H9 (cell line): Measurements from ENCODE around the gene SLC4A3. TPM values are rescaled to one million over a fixed set of nuclear protein-coding genes. Genes with fewer than 3 reads are reported as not detected.
A peak's percentile ranks its signal among the peaks of the same experiment; 100 is the strongest.

Experiments used
- DNase-seq: peaks from one replicate; pipeline ENCODE4 v3.0.0-alpha.2; 2017
- H2AFZ ChIP-seq: one replicate; pipeline ENCODE4 v1.6.1; 2013; ENCODE audit warnings: mild to moderate bottlenecking, low read length, control low read depth, moderate library complexity
- H2AK5ac ChIP-seq: 2 replicates; pipeline ENCODE4 v1.6.1; 2013; ENCODE audit warnings: low read length, control low read depth, mixed read lengths; ENCODE audit not compliant: insufficient read length
- H2BK120ac ChIP-seq: one replicate; pipeline ENCODE4 v1.6.1; 2013; ENCODE audit warnings: low read depth, mild to moderate bottlenecking, low read length, control low read depth, inconsistent platforms; ENCODE audit not compliant: poor library complexity, severe bottlenecking
- H2BK12ac ChIP-seq: 2 replicates; pipeline ENCODE4 v1.6.1; 2013; ENCODE audit warnings: low read length, control low read depth, mixed read lengths, low read depth; ENCODE audit not compliant: insufficient read length
- H2BK15ac ChIP-seq: 2 replicates; pipeline ENCODE4 v1.6.1; 2013; ENCODE audit warnings: low read depth, low read length, control low read depth
- H2BK20ac ChIP-seq: one replicate; pipeline ENCODE4 v1.6.1; 2013; ENCODE audit warnings: low read depth, mild to moderate bottlenecking, low read length, control low read depth, inconsistent platforms; ENCODE audit not compliant: poor library complexity, severe bottlenecking
- H2BK5ac ChIP-seq: 2 replicates; pipeline ENCODE4 v1.6.1; 2013; ENCODE audit warnings: low read length, control low read depth, mixed read lengths; ENCODE audit not compliant: insufficient read length
- H3K14ac ChIP-seq: 2 replicates; pipeline ENCODE4 v1.6.1; 2013; ENCODE audit warnings: low read length, control low read depth; ENCODE audit not compliant: insufficient read depth
- H3K18ac ChIP-seq: 2 replicates; pipeline ENCODE4 v1.6.1; 2013; ENCODE audit warnings: low read depth, mild to moderate bottlenecking, mixed read lengths, low read length, control low read depth; ENCODE audit not compliant: insufficient read length
- H3K23ac ChIP-seq: 2 replicates; pipeline ENCODE4 v1.6.1; 2013; ENCODE audit warnings: low read length, control low read depth, mixed read lengths, low read depth; ENCODE audit not compliant: insufficient read length
- H3K23me2 ChIP-seq: 2 replicates; pipeline ENCODE4 v1.6.1; 2013; ENCODE audit warnings: low read depth, mild to moderate bottlenecking, mixed read lengths, low read length, control low read depth; ENCODE audit not compliant: insufficient read length, poor library complexity, severe bottlenecking
- H3K27ac ChIP-seq: 2 replicates; pipeline ENCODE4 v1.5.1; 2013; ENCODE audit warnings: low read length, control low read depth, mixed read lengths, low read depth; ENCODE audit not compliant: insufficient read length
- H3K27me3 ChIP-seq: 2 replicates; pipeline ENCODE4 v1.6.1; 2013; ENCODE audit warnings: low read length, control low read depth, inconsistent platforms; ENCODE audit not compliant: insufficient read depth
- H3K4ac ChIP-seq: 2 replicates; pipeline ENCODE4 v1.6.1; 2013; ENCODE audit warnings: low read depth, mild to moderate bottlenecking, control low read depth, inconsistent platforms, low read length, moderate library complexity
- H3K4me1 ChIP-seq: 2 replicates; pipeline ENCODE4 v1.6.1; 2013; ENCODE audit warnings: low read length, control low read depth, inconsistent platforms; ENCODE audit not compliant: insufficient read depth
- H3K4me2 ChIP-seq: 2 replicates; pipeline ENCODE4 v1.6.1; 2013; ENCODE audit warnings: low read length, control low read depth, mixed read lengths; ENCODE audit not compliant: insufficient read length, insufficient read depth
- H3K56ac ChIP-seq: 2 replicates; pipeline ENCODE4 v1.6.1; 2013; ENCODE audit warnings: low read depth, mild to moderate bottlenecking, mixed read lengths, low read length, control low read depth; ENCODE audit not compliant: insufficient read length
- H3K79me1 ChIP-seq: 2 replicates; pipeline ENCODE4 v1.6.1; 2013; ENCODE audit warnings: low read depth, mild to moderate bottlenecking, moderate library complexity, low read length, control low read depth, inconsistent platforms; ENCODE audit not compliant: insufficient read depth, poor library complexity, severe bottlenecking
- H3K79me2 ChIP-seq: 2 replicates; pipeline ENCODE4 v1.6.1; 2013; ENCODE audit warnings: low read length, control low read depth, inconsistent platforms; ENCODE audit not compliant: insufficient read depth
- H3K9ac ChIP-seq: 2 replicates; pipeline ENCODE4 v1.6.1; 2013; ENCODE audit warnings: low read length, control low read depth, mixed read lengths; ENCODE audit not compliant: insufficient read length; ENCODE audit errors: extremely low read depth
- H3K9me3 ChIP-seq: one replicate; pipeline ENCODE4 v1.6.1; 2013; ENCODE audit warnings: low read depth, low read length, inconsistent platforms; ENCODE audit not compliant: control insufficient read depth
- H3T11ph ChIP-seq: one replicate; pipeline ENCODE4 v1.6.1; 2013; ENCODE audit warnings: mild to moderate bottlenecking, low read length, control low read depth, inconsistent platforms
- H4K20me1 ChIP-seq: one replicate; pipeline ENCODE4 v1.6.1; 2013; ENCODE audit not compliant: control insufficient read depth, insufficient read length, insufficient read depth
- H4K5ac ChIP-seq: 2 replicates; pipeline ENCODE4 v1.6.1; 2013; ENCODE audit warnings: low read depth, mild to moderate bottlenecking, mixed read lengths, low read length, control low read depth; ENCODE audit not compliant: insufficient read length
- H4K8ac ChIP-seq: replicated peaks from 2 replicates; pipeline ENCODE4 v1.6.1; 2013; ENCODE audit warnings: low read length, control low read depth, mixed read lengths, low read depth; ENCODE audit not compliant: insufficient read length
- H4K91ac ChIP-seq: 2 replicates; pipeline ENCODE4 v1.6.1; 2013; ENCODE audit warnings: low read depth, mild to moderate bottlenecking, moderate library complexity, mixed read lengths, low read length, control low read depth; ENCODE audit not compliant: insufficient read length
- H3K27ac Mint-ChIP-seq, 3 experiments: 2 replicates in 2 of 3; 3 replicates in 1 of 3; pipeline ENCODE4 v1.8.0; 2020 to 2021; ENCODE audit warnings: mixed read lengths in 3 of 3, mild to moderate bottlenecking in 1 of 3, moderate library complexity in 1 of 3
- H3K27me3 Mint-ChIP-seq: 2 replicates; pipeline ENCODE4 v1.8.0; 2021; ENCODE audit warnings: low read depth, mild to moderate bottlenecking, moderate library complexity, mixed read lengths
- H3K36me3 Mint-ChIP-seq, 3 experiments: 2 replicates in 2 of 3; 3 replicates in 1 of 3; pipeline ENCODE4 v1.8.0; 2020 to 2021; ENCODE audit warnings: low read depth in 3 of 3, mixed read lengths in 3 of 3; ENCODE audit not compliant: insufficient read depth in 1 of 3
- H3K4me1 Mint-ChIP-seq, 2 experiments: 2 replicates each; pipeline ENCODE4 v1.8.0; 2020; ENCODE audit warnings: mixed read lengths in 2 of 2
- H3K4me3 Mint-ChIP-seq, 2 experiments: 2 replicates in 1 of 2; 3 replicates in 1 of 2; pipeline ENCODE4 v1.8.0; 2020 to 2021; ENCODE audit warnings: mild to moderate bottlenecking in 2 of 2, mixed read lengths in 2 of 2, moderate library complexity in 1 of 2
- H3K9me3 Mint-ChIP-seq, 2 experiments: 2 replicates in 1 of 2; 3 replicates in 1 of 2; pipeline ENCODE4 v1.8.0; 2020; ENCODE audit warnings: mild to moderate bottlenecking in 2 of 2, mixed read lengths in 2 of 2, moderate library complexity in 1 of 2
- CTCF ChIP-seq: fragments of 200-600 bp; sonication (generic); conservative IDR thresholded peaks from 3 replicates; pipeline ENCODE4 v1.8.0; 2021; ENCODE audit warnings: antibody characterized with exemption, mild to moderate bottlenecking
- WGBS: extraction: QIAGEN DNeasy Blood & Tissue Kit; methylation state at CpG from one replicate; pipeline ENCODE4 v1.1.7; 2013; ENCODE audit warnings: missing lambda C conversion rate, low lambda C conversion rate, mixed read lengths; ENCODE audit not compliant: insufficient read length; ENCODE audit errors: extremely low coverage; 5-methylcytosine and 5-hydroxymethylcytosine counted together
- total RNA-seq: library from RNA; stranded (reverse); gene quantifications from 2 replicates; pipeline ENCODE4 v1.2.1, GENCODE V29; 2021

SLC4A3 gene
- total RNA-seq, 1 experiment from 2014 or later: 11.1 TPM

- Mint-ChIP-seq H3K9me3 (no peaks in the 10 kb centered on the region; a peak in 1 of 5 replicates), H3K27me3 (peaks cover 11% of the 10 kb centered on the region), H3K27ac (peak overlapping the region in 2 of 3 experiments; percentile 9 to 49; a peak in 1 of 7 replicates), H3K4me3 (no peak overlapping the region), H3K36me3 (peaks cover 0 to 17% (median 4%) of the 10 kb centered on the region in 3 experiments; a peak in 3 of 7 replicates), H3K4me1 (peaks cover 10 to 19% of the 10 kb centered on the region in 2 experiments)
- Histone ChIP-seq H3K4me1 (peaks cover 2% of the 10 kb centered on the region; the same call in 1 of the 2 replicates), H3K4ac (no peak overlapping the region), H3K23ac (no peak overlapping the region), H2BK15ac (no peak overlapping the region), H4K20me1 (no peaks in the 10 kb centered on the region), H2BK12ac (no peak overlapping the region), H2BK20ac (no peak overlapping the region), H3K56ac (no peak overlapping the region), H3K23me2 (peaks cover 3% of the 10 kb centered on the region), H2AK5ac (no peak overlapping the region), H3K79me1 (no peaks in the 10 kb centered on the region), H4K91ac (no peak overlapping the region), H3K79me2 (no peaks in the 10 kb centered on the region), H3K14ac (no peak overlapping the region), H2BK5ac (no peak overlapping the region), H2BK120ac (no peak overlapping the region), H3K27me3 (no peaks in the 10 kb centered on the region), H2AFZ (no peak overlapping the region), H4K5ac (no peak overlapping the region), H3K4me2 (no peak overlapping the region), H3K9ac (no peak overlapping the region), H4K8ac (no peak overlapping the region), H3T11ph (no peak overlapping the region), H3K18ac (no peak overlapping the region), H3K27ac (no peak overlapping the region), H3K9me3 (no peaks in the 10 kb centered on the region)
- DNase-seq: peak; percentile 21
- TF ChIP-seq CTCF: no peak
- WGBS: no CpG with 5 or more reads among the region's 24 CpGs
Measured at GRCh38 chr2:219638948-219639755, 11.7 kb downstream of the SLC4A3 start.
